ENCODE measurements around the gene CDK2. TPM values are rescaled to one million over a fixed set of nuclear protein-coding genes. Genes with fewer than 3 reads are reported as not detected.
A peak's percentile ranks its signal among the peaks of the same experiment; 100 is the strongest.

The CDK2 gene
- total RNA-seq, 1 donor from 2014 or later = 29.0 TPM

DNA sequence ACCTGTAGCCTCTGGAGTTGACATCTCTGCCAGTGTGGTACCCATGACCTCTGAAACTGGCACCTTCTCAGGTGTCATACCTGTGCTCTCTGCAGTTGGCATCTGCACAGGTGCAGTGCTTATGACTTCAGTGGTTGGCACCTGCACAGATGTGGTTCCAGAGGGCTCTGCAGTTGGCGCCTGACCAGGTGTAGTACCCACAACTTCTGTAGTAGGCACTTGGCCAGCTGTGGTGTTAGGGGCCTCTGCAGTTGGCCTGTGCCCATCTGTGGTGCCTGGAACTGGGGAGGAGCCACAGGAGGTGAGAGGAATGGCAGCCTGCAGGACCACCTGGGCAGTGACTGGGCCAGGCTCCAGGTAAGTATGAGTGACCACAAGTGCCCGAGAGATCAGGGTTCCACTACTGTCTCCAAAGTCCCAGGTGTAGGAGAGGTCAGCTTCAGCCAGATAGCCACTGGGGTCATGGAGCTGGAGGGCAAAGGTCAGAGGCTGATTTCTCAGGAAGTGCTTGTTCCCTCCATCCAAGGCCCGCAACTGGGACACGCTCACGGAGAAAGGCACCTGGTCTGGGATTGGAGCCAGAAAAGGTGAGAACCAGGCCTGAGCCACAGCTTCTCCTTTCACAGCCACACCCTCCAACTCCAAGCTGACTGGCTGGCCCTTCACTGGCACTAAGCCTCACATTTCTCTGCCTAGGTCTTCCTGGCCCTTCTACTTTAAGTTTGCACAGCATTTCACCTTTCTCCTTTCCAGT lies 9.3 kb upstream of the CDK2 start:
- intact Hi-C loops (cut with micrococcal nuclease) = no loop called here
- Mint-ChIP-seq H3K27ac (no peak overlapping the region), H3K36me3 (ENCODE audit: low read depth) (peaks cover 22% of the 10 kb centered on the region), H3K4me1 (no peaks in the 10 kb centered on the region), H3K9me3 (no peaks in the 10 kb centered on the region), H3K27me3 (no peaks in the 10 kb centered on the region), H3K4me3 (no peak overlapping the region)
- ChIA-PET CTCF (interaction anchor here (1.6 kb wide), 1 partner anchor 39 kb away, joined by 4 read pairs; no protein-coding TSS in a partner anchor), POLR2A (interaction anchor here (0.6 kb wide), 1 partner anchor 43 kb away, joined by 6 read pairs; no protein-coding TSS in a partner anchor)
- ATAC-seq (ENCODE audit: low read depth) (no peak), DNase-seq (no peak)
- no peak for TF ChIP-seq CTCF (IDR thresholded peaks at IDR 0.05)

DNA sequence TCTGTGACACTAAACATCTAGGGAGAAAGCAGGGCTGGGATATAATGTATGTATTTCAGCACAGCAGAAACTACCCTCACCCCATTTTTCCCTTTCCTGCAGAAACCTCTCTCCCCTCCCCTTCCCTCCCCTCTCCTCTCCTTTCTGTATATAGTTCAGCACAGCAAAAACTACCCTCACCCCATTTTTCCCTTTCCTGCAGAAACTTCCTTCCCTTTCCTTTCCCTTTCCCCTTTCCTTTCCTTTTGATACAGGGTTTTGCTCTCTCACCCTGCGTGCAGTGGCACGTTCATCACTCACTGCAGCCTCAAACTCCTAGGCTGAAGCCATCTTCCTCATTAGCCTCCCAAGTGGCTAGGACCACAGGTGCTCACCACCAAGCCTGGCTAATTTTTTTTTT lies 2.9 kb upstream of the CDK2 start:
- DNase-seq = no peak
- Mint-ChIP-seq H3K27me3 (no peaks in the 10 kb centered on the region), H3K9me3 (no peaks in the 10 kb centered on the region), H3K4me1 (peaks cover 27% of the 10 kb centered on the region), H3K27ac (no peak overlapping the region), H3K4me3 (no peak overlapping the region), H3K36me3 (ENCODE audit: low read depth) (peaks cover 9% of the 10 kb centered on the region)
- no peak for ATAC-seq (ENCODE audit: low read depth)
- intact Hi-C loops (cut with micrococcal nuclease) = no loop called here
- POLR2A ChIA-PET = no interaction called here
- CTCF ChIA-PET = no interaction called here
- no peak for TF ChIP-seq CTCF (IDR thresholded peaks at IDR 0.05)

DNA sequence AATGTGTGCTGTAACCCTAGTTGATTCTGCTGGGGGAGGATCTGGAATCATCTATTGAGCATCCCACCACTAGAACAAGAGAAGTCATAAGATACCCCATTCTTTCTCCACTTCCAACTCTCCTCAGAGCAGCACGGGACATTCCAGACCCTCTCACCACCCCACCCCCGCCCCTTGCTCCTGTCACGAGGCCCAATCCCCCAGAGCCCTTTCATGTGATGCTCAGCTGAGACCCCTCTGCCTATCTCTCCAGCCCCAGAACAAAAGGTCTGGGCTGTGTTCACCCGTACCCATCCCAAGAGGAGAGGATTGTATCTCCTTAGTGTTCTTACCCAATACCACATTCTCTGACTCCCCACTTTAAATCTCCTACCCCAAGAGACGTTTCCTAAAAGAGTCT lies 1.4 kb upstream of the CDK2 start:
- POLR2A ChIA-PET = no interaction called here
- TF ChIP-seq CTCF (IDR thresholded peaks at IDR 0.05) = no peak
- no peak for DNase-seq
- no peak for ATAC-seq (ENCODE audit: low read depth)
- Mint-ChIP-seq H3K9me3 (no peaks in the 10 kb centered on the region), H3K27ac (no peak overlapping the region), H3K27me3 (no peaks in the 10 kb centered on the region), H3K4me3 (peak overlapping the region; percentile 93), H3K36me3 (ENCODE audit: low read depth) (peaks cover 9% of the 10 kb centered on the region), H3K4me1 (peaks cover 27% of the 10 kb centered on the region)
- CTCF ChIA-PET = interaction anchor here (0.7 kb wide), 1 partner anchor 226 kb away, joined by 3 read pairs; no protein-coding TSS in a partner anchor
- intact Hi-C loops (cut with micrococcal nuclease) = no loop called here

DNA sequence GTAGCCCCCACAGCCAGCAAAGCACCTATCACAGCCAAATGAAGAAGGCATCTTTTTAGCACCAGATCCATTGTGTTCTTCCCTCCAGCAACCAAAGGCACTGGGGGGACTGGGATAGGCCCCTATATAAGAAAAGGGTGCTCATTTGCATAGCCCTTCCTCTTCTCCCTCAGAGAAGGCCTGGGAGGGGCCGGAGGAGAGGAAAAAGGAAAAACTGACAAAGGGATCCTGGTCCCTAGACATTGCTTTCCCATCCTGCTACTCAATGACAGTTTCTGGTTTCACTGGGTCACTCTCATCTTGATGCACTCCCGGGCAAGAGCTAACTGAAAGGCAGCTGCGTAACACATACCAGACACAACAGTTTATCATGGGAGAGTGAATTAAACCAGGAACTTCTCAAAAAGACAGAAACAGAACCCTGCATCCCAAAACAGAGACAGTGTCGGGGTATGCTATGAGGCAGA lies 656 bp upstream of the CDK2 start, which contains the start of gene PMEL:
Gene PMEL (minus strand): TSS at position 102 of the 467 bp plus-strand sequence. CDS start 31 bp downstream, at position 71.
- Mint-ChIP-seq H3K36me3 (ENCODE audit: low read depth) (peaks cover 10% of the 10 kb centered on the region), H3K27me3 (no peaks in the 10 kb centered on the region), H3K4me3 (peak within 1 kb of the TSS; percentile 93), H3K9me3 (no peaks in the 10 kb centered on the region), H3K4me1 (peaks cover 31% of the 10 kb centered on the region), H3K27ac (peak within 1 kb of the TSS; percentile 66)
- intact Hi-C loops (cut with micrococcal nuclease) = loop anchor here (1.0 kb wide), 1 partner anchor 8 kb away; the partner anchor contains the start of gene RAB5B
- ChIA-PET POLR2A (no interaction called here), CTCF (no interaction called here)
- no peak for ATAC-seq (ENCODE audit: low read depth)
- DNase-seq = no peak
- TF ChIP-seq CTCF (IDR thresholded peaks at IDR 0.05) = no peak

GRCh38 chr12:55969356-55969755 lies 2.7 kb downstream of the CDK2 start:
- TF ChIP-seq CTCF (IDR thresholded peaks at IDR 0.05) = no peak
- no peak for DNase-seq
- Mint-ChIP-seq H3K27ac (no peak overlapping the region), H3K36me3 (ENCODE audit: low read depth) (peaks cover 14% of the 10 kb centered on the region), H3K4me1 (peaks cover 36% of the 10 kb centered on the region), H3K4me3 (no peak overlapping the region), H3K27me3 (no peaks in the 10 kb centered on the region), H3K9me3 (no peaks in the 10 kb centered on the region)
- ChIA-PET CTCF (interaction anchor here (1.0 kb wide), 1 partner anchor 231 kb away, joined by 4 read pairs; no protein-coding TSS in a partner anchor), POLR2A (interaction anchor here (0.7 to 1.4 kb wide), 5 partner anchors 9 to 1138 kb away, joined by 3 to 8 read pairs (median 4); partner anchors contain the start of genes ORMDL2 and SARNP)
- no peak for ATAC-seq (ENCODE audit: low read depth)
- intact Hi-C loops (cut with micrococcal nuclease) = no loop called here
